Smooth muscle cell (in vitro differentiated cells): Measurements from ENCODE around the gene DYRK1A. TPM values are rescaled to one million over a fixed set of nuclear protein-coding genes. Genes with fewer than 3 reads are reported as not detected.
"Not testable (repeated sequence)": the region's sequence is repeated elsewhere in the genome, so short reads cannot be mapped to it uniquely, and the experiment has no call there.

Experiments used
- DNase-seq: peaks from one replicate; lab custom pipeline; 2025; ENCODE audit not compliant: unreplicated experiment; lab: John Stamatoyannopoulos, UW
- H2AFZ ChIP-seq: fragments of 200-600 bp; sonication (generic); 2 replicates; pipeline ENCODE4 v1.6.0; 2016; ENCODE audit warnings: antibody characterized with exemption, low read depth, mild to moderate bottlenecking
- H3F3A ChIP-seq: fragments of 200-600 bp; sonication (generic); 2 replicates; pipeline ENCODE4 v1.6.0; 2017; ENCODE audit warnings: antibody characterized with exemption, low read depth
- H3K27ac ChIP-seq: fragments of 200-600 bp; sonication (generic); 2 replicates; pipeline ENCODE4 v1.5.1; 2016; ENCODE audit warnings: low read depth, mild to moderate bottlenecking
- H3K27me3 ChIP-seq: fragments of 200-600 bp; sonication (generic); 2 replicates; pipeline ENCODE4 v1.6.1; 2016; ENCODE audit warnings: low read depth, mild to moderate bottlenecking
- H3K36me3 ChIP-seq: fragments of 200-600 bp; sonication (generic); 2 replicates; pipeline ENCODE4 v1.5.1; 2016; ENCODE audit warnings: low read depth
- H3K4me1 ChIP-seq: fragments of 200-600 bp; sonication (generic); 2 replicates; pipeline ENCODE4 v1.5.1; 2016; ENCODE audit warnings: low read depth
- H3K4me2 ChIP-seq: fragments of 200-600 bp; sonication (generic); 2 replicates; pipeline ENCODE4 v1.6.0; 2016; ENCODE audit warnings: mild to moderate bottlenecking
- H3K4me3 ChIP-seq: fragments of 200-600 bp; sonication (generic); 2 replicates; pipeline ENCODE4 v1.5.1; 2016; ENCODE audit warnings: mild to moderate bottlenecking
- H3K79me2 ChIP-seq: fragments of 200-600 bp; sonication (generic); 2 replicates; pipeline ENCODE4 v1.6.0; 2016; ENCODE audit warnings: low read depth, mild to moderate bottlenecking
- H3K9ac ChIP-seq: fragments of 200-600 bp; sonication (generic); 2 replicates; pipeline ENCODE4 v1.6.0; 2016; ENCODE audit warnings: low read depth
- H3K9me3 ChIP-seq: fragments of 200-600 bp; sonication (generic); replicated peaks from 2 replicates; pipeline ENCODE4 v1.5.1; 2016; ENCODE audit warnings: low read depth
- H4K20me1 ChIP-seq: fragments of 200-600 bp; sonication (generic); 2 replicates; pipeline ENCODE4 v1.6.0; 2016; ENCODE audit warnings: low read depth
- WGBS: methylation state at CpG from one replicate; pipeline ENCODE4 v1.1.7; 2016; ENCODE audit warnings: low lambda C conversion rate; 5-methylcytosine and 5-hydroxymethylcytosine counted together
- polyA plus RNA-seq: library from polyadenylated mRNA; unstranded; fragments of >200 nt; fragmentation: Nextera tagmentation; extraction: Ambion mirVana; gene quantifications from 2 replicates; pipeline ENCODE4 v1.2.1, GENCODE V29; 2016
- total RNA-seq: library from RNA; depleted of rRNA; stranded (reverse); fragments of >200 nt; gene quantifications from 2 replicates; pipeline ENCODE4 v1.2.3, GENCODE V29; 2014
- TF ChIP-seq, protein P1 (sequence below): fragments of 200-600 bp; sonication (generic); IDR thresholded peaks from 2 replicates; pipeline ENCODE4 v1.5.1; 2017; ENCODE audit warnings: borderline replicate concordance, mild to moderate bottlenecking, antibody characterized with exemption; ENCODE audit not compliant: insufficient read depth, poor library complexity, severe bottlenecking

DYRK1A gene
- total and polyA plus RNA-seq, 2 experiments from 2014 or later, result 2.4 to 61.7 TPM

DNA sequence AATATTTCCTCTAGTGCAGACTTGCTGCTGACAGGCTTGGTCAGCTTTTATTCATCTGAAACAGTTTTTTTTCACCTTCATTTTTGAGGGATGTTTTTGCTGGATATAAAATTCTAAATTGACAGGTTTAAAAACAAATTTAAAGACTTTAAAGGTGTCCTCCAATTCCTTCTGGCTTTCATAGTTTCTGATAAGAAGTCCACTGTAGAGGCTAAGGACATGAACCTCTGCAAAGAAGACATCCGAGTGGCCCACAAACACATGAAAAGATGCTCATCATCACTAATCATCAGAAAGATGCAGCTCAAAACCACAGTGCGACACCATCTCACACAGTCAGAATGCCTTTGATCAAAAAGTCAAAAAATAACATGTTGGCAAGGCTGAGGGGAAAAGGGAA, 42.0 kb upstream of the DYRK1A start:
- Histone ChIP-seq H3K27me3 (no peaks in the 10 kb centered on the region), H3K79me2 (no peaks in the 10 kb centered on the region), H3K4me2 (no peak overlapping the region), H3K4me3 (no peak overlapping the region), H2AFZ (no peak overlapping the region), H3K9ac (no peak overlapping the region), H3F3A (no peaks in the 10 kb centered on the region), H4K20me1 (no peaks in the 10 kb centered on the region), H3K9me3 (no peaks in the 10 kb centered on the region), H3K27ac (no peak overlapping the region), H3K4me1 (no peaks in the 10 kb centered on the region), H3K36me3 (no peaks in the 10 kb centered on the region)
- no peak for DNase-seq
- TF ChIP-seq, protein P1, sequence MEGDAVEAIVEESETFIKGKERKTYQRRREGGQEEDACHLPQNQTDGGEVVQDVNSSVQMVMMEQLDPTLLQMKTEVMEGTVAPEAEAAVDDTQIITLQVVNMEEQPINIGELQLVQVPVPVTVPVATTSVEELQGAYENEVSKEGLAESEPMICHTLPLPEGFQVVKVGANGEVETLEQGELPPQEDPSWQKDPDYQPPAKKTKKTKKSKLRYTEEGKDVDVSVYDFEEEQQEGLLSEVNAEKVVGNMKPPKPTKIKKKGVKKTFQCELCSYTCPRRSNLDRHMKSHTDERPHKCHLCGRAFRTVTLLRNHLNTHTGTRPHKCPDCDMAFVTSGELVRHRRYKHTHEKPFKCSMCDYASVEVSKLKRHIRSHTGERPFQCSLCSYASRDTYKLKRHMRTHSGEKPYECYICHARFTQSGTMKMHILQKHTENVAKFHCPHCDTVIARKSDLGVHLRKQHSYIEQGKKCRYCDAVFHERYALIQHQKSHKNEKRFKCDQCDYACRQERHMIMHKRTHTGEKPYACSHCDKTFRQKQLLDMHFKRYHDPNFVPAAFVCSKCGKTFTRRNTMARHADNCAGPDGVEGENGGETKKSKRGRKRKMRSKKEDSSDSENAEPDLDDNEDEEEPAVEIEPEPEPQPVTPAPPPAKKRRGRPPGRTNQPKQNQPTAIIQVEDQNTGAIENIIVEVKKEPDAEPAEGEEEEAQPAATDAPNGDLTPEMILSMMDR, result no peak
- WGBS, result 94% methylated on average over 2 of the region's 2 CpGs

DNA sequence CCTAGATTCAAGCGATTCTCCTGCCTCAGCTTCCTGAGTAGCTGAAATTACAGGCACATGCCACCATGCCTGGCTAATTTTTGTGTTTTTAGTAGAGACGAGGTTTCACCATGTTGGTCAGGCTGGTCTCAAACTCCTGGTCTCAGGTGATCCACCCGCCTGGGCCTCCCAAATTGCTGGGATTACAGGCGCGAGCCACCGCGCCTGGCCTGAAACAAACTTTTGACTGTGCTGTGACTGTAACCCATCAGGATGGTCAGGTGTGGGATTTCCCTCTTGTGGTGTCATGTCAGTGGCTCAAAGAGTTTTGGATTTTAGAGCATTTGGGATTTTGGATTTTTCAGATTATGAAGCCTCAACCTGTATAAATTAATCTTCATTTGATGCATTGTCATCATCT, 38.4 kb upstream of the DYRK1A start:
- not testable (repeated sequence) for H3F3A ChIP-seq, H3K36me3 ChIP-seq, H3K79me2 ChIP-seq, H3K27me3 ChIP-seq, H3K27ac ChIP-seq, H3K4me1 ChIP-seq, H3K4me3 ChIP-seq, H3K9ac ChIP-seq, H2AFZ ChIP-seq, H3K4me2 ChIP-seq, DNase-seq, H3K9me3 ChIP-seq, H4K20me1 ChIP-seq
- WGBS, result 96% methylated on average over 7 of the region's 7 CpGs

DNA sequence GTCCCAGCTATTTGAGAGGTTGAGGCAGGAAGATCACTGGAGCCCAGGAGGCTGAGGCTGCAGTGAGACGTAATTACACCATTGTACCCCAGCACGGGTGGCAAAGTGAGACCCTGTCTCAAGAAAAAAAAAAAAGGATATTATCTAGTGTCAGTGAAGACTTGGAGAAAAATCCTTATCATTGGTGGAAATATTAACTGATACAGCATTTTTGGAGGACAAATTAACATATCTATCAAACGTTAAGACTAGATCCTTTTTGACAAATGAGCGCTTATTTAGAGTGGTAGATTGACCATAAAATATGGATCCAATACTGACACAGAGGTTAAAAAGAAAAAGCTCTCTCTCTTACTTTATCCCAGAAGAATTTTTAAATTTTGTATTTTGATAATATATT, 35.2 kb upstream of the DYRK1A start:
- Histone ChIP-seq H4K20me1 (no peaks in the 10 kb centered on the region), H3K36me3 (no peaks in the 10 kb centered on the region), H3K79me2 (no peaks in the 10 kb centered on the region), H3K27ac (no peak overlapping the region), H2AFZ (no peak overlapping the region), H3K9ac (no peak overlapping the region), H3K4me2 (no peak overlapping the region), H3K27me3 (no peaks in the 10 kb centered on the region), H3F3A (no peaks in the 10 kb centered on the region), H3K9me3 (no peaks in the 10 kb centered on the region), H3K4me1 (no peaks in the 10 kb centered on the region), H3K4me3 (no peak overlapping the region)
- 94% methylated on average over 4 of the region's 4 CpGs for WGBS
- no peak for DNase-seq
- TF ChIP-seq, protein P1, result no peak

DNA sequence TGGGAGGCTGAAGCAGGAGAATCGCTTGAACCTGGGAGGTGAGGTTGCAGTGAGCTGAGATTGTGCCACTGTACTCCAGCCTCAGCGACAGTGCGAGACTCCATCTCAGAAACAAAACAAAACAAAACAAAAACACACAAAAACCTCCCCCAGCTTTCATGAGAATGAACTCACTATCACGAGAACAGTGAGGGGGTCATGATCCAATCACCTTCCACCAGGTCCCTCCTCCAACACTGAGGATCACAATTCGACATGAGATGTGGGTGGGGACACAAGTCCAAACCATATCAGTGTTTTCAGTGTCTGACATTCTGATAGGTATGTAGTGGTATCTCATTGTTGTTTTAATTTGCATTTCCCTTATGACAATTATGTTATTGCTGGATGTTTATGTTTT, 31.5 kb upstream of the DYRK1A start:
- Histone ChIP-seq H3K9me3 (no peaks in the 10 kb centered on the region), H3K79me2 (no peaks in the 10 kb centered on the region), H3K4me2 (no peak overlapping the region), H3K4me1 (peaks cover 17% of the 10 kb centered on the region), H3K36me3 (no peaks in the 10 kb centered on the region), H3K27ac (no peak overlapping the region), H3K27me3 (no peaks in the 10 kb centered on the region), H3K4me3 (no peak overlapping the region), H3K9ac (no peak overlapping the region), H3F3A (peaks cover 14% of the 10 kb centered on the region), H4K20me1 (no peaks in the 10 kb centered on the region), H2AFZ (no peak overlapping the region)
- 91% methylated on average over 5 of the region's 5 CpGs for WGBS
- TF ChIP-seq, protein P1, result no peak
- no peak for DNase-seq
